Neutrophil (primary cell): ENCODE data around the gene TLE2.
"Not testable (repeated sequence)": the region's sequence is repeated elsewhere in the genome, so short reads cannot be mapped to it uniquely, and the experiment has no call there.

ENCODE experiments used
- H3K27ac ChIP-seq: fragments of 200-600 bp; sonication (generic); 2 replicates; pipeline ENCODE4 v1.5.1; 2016; ENCODE audit warnings: mild to moderate bottlenecking, moderate library complexity
- H3K27me3 ChIP-seq: fragments of 200-600 bp; sonication (generic); 2 replicates; pipeline ENCODE4 v1.6.0; 2016; ENCODE audit warnings: mild to moderate bottlenecking
- H3K36me3 ChIP-seq: fragments of 200-600 bp; sonication (generic); 2 replicates; pipeline ENCODE4 v1.5.1; 2017
- H3K4me1 ChIP-seq, 2 experiments: fragments of 200-600 bp in 1 of 2; sonication (generic) in 1 of 2; 1 replicate in 1 of 2; 2 replicates in 1 of 2; pipeline versions ENCODE4 v1.5.1 to v1.6.1; 2013 to 2016; ENCODE audit warnings: low read depth in 1 of 2, low read length in 1 of 2, mild to moderate bottlenecking in 1 of 2, moderate library complexity in 1 of 2; ENCODE audit not compliant: control insufficient read depth in 1 of 2, insufficient read depth in 1 of 2
- H3K4me3 ChIP-seq, 2 experiments: fragments of 200-600 bp in 1 of 2; sonication (generic) in 1 of 2; 1 replicate in 1 of 2; 2 replicates in 1 of 2; pipeline ENCODE4 v1.5.1; 2013 to 2016; ENCODE audit warnings: low read depth in 1 of 2, low read length in 1 of 2, mild to moderate bottlenecking in 1 of 2, moderate library complexity in 1 of 2
- H3K9me3 ChIP-seq: fragments of 200-600 bp; sonication (generic); 2 replicates; pipeline ENCODE4 v1.5.1; 2016
- CTCF ChIP-seq: fragments of 200-600 bp; sonication (generic); IDR thresholded peaks from 2 replicates; pipeline ENCODE4 v1.5.1; 2016; ENCODE audit warnings: antibody characterized with exemption

The TLE2 gene

GRCh38 chr19:3054265-3054971 is 25.3 kb upstream of the TLE2 start:
- TF ChIP-seq CTCF: no peak

GRCh38 chr19:3053780-3054179 is 24.7 kb upstream of the TLE2 start:
- no peak for TF ChIP-seq CTCF
- no peak overlapping the region for H3K27ac ChIP-seq
- H3K27me3 ChIP-seq: peaks cover 21% of the 10 kb centered on the region
- peaks cover 54% of the 10 kb centered on the region for H3K36me3 ChIP-seq
- no peak overlapping the region for H3K4me3 ChIP-seq
- H3K9me3 ChIP-seq: no peaks in the 10 kb centered on the region
- no peaks in the 10 kb centered on the region for H3K4me1 ChIP-seq

More at GRCh38 chr19:3054265-3054971, 25.3 kb upstream of the TLE2 start:
- no peaks in the 10 kb centered on the region for H3K9me3 ChIP-seq
- H3K27ac ChIP-seq: no peak overlapping the region
- no peaks in the 10 kb centered on the region for H3K4me1 ChIP-seq
- peaks cover 14% of the 10 kb centered on the region for H3K27me3 ChIP-seq
- peaks cover 54% of the 10 kb centered on the region for H3K36me3 ChIP-seq
- no peak overlapping the region for H3K4me3 ChIP-seq

DNA sequence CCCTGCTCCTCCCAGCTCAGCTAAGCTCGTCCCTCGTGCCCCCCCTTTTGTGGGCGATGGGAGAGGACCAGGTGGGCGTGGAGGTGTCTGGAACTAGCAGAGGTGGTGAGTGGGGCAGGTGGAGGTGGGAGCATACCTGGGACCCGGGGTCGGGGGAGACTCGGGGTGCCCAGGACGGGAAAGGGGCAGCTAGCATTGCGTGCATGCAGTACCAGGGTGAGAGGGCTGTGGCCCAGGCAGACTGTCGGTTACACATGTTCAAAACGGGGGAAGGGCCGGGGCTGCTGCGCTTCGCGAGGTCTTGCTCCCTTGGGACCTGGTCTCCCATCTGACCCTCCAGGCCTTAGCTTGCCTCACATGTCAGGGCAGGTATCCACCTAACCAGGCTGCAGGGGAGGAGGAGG is 24.1 kb upstream of the TLE2 start:
- Histone ChIP-seq H3K4me1 (no peaks in the 10 kb centered on the region), H3K36me3 (peaks cover 48% of the 10 kb centered on the region), H3K4me3 (no peak overlapping the region), H3K27ac (no peak overlapping the region), H3K27me3 (peaks cover 26% of the 10 kb centered on the region), H3K9me3 (no peaks in the 10 kb centered on the region)
- TF ChIP-seq CTCF: no peak

GRCh38 chr19:3050016-3050415 is 20.9 kb upstream of the TLE2 start:
- H3K4me3 ChIP-seq, H3K27ac ChIP-seq, H3K9me3 ChIP-seq, H3K4me1 ChIP-seq: not testable (repeated sequence)
- peaks cover 58% of the 10 kb centered on the region for H3K27me3 ChIP-seq
- peaks cover 18% of the 10 kb centered on the region for H3K36me3 ChIP-seq

- Histone ChIP-seq H3K27me3 (peaks cover 68% of the 10 kb centered on the region), H3K9me3 (no peaks in the 10 kb centered on the region), H3K27ac (no peak overlapping the region), H3K4me3 (no peak overlapping the region), H3K36me3 (peaks cover 11% of the 10 kb centered on the region), H3K4me1 (peaks cover 0 to 4% of the 10 kb centered on the region in 2 experiments)
- no peak for TF ChIP-seq CTCF
Observed at GRCh38 chr19:3049089-3049488, 20.0 kb upstream of the TLE2 start.

- no peak overlapping the region for H3K27ac ChIP-seq
- no peak overlapping the region for H3K4me3 ChIP-seq
- no peak for TF ChIP-seq CTCF
- peaks cover 77% of the 10 kb centered on the region for H3K27me3 ChIP-seq
- H3K4me1 ChIP-seq: peaks cover 0 to 4% of the 10 kb centered on the region in 2 experiments
- H3K9me3 ChIP-seq: no peaks in the 10 kb centered on the region
- H3K36me3 ChIP-seq: peaks cover 1% of the 10 kb centered on the region
Observed at GRCh38 chr19:3048190-3048533, 19.1 kb upstream of the TLE2 start.
